Mucosa of stomach (tissue), 1 donor: ENCODE data around the gene EXOC5.
"Not testable (repeated sequence)": the region's sequence is repeated elsewhere in the genome, so short reads cannot be mapped to it uniquely, and the experiment has no call there.

Experiments
- H3K27me3 ChIP-seq: one replicate; pipeline ENCODE4 v1.7.0; 2013; ENCODE audit warnings: mild to moderate bottlenecking, low read length; ENCODE audit not compliant: control insufficient read depth, insufficient read depth
- H3K36me3 ChIP-seq: one replicate; pipeline ENCODE4 v1.7.0; 2013; ENCODE audit warnings: low read length; ENCODE audit not compliant: control insufficient read depth, insufficient read depth
- H3K4me1 ChIP-seq: one replicate; pipeline ENCODE4 v1.7.0; 2013; ENCODE audit warnings: mild to moderate bottlenecking, low read length; ENCODE audit not compliant: control insufficient read depth, insufficient read depth
- H3K4me3 ChIP-seq: one replicate; pipeline ENCODE4 v1.7.0; 2013; ENCODE audit warnings: low read length
- H3K9ac ChIP-seq: one replicate; pipeline ENCODE4 v1.7.0; 2013; ENCODE audit warnings: mild to moderate bottlenecking, low read length, moderate library complexity
- H3K9me3 ChIP-seq: one replicate; pipeline ENCODE4 v1.7.0; 2013; ENCODE audit warnings: mild to moderate bottlenecking, low read length, moderate library complexity; ENCODE audit not compliant: control insufficient read depth
- donor health status: Pancreatic carcinoma.

EXOC5 gene

GRCh38 chr14:57245941-57246340 is 22.8 kb downstream of the EXOC5 start:
- Histone ChIP-seq H3K9ac (no peak overlapping the region), H3K27me3 (no peaks in the 10 kb centered on the region), H3K4me3 (no peak overlapping the region), H3K4me1 (no peaks in the 10 kb centered on the region), H3K9me3 (no peaks in the 10 kb centered on the region), H3K36me3 (no peaks in the 10 kb centered on the region)

GRCh38 chr14:57244106-57244505 is 24.6 kb downstream of the EXOC5 start:
- Histone ChIP-seq H3K27me3 (no peaks in the 10 kb centered on the region), H3K4me3 (no peak overlapping the region), H3K9me3 (no peaks in the 10 kb centered on the region), H3K4me1 (no peaks in the 10 kb centered on the region), H3K36me3 (no peaks in the 10 kb centered on the region), H3K9ac (no peak overlapping the region)

- Histone ChIP-seq H3K9me3 (no peaks in the 10 kb centered on the region), H3K9ac (no peak overlapping the region), H3K4me1 (no peaks in the 10 kb centered on the region), H3K36me3 (no peaks in the 10 kb centered on the region), H3K4me3 (no peak overlapping the region), H3K27me3 (no peaks in the 10 kb centered on the region)
Observed at GRCh38 chr14:57243320-57243719, 25.4 kb downstream of the EXOC5 start.

- not testable (repeated sequence) for H3K9ac ChIP-seq, H3K9me3 ChIP-seq, H3K36me3 ChIP-seq, H3K4me1 ChIP-seq, H3K4me3 ChIP-seq, H3K27me3 ChIP-seq
Observed at GRCh38 chr14:57240115-57240514, 28.6 kb downstream of the EXOC5 start.

GRCh38 chr14:57232006-57232405 is 36.7 kb downstream of the EXOC5 start:
- no peaks in the 10 kb centered on the region for H3K9me3 ChIP-seq
- H3K4me1 ChIP-seq: no peaks in the 10 kb centered on the region
- H3K36me3 ChIP-seq: no peaks in the 10 kb centered on the region

GRCh38 chr14:57228320-57228719 is 40.4 kb downstream of the EXOC5 start:
- not testable (repeated sequence) for H3K27me3 ChIP-seq, H3K9me3 ChIP-seq, H3K4me3 ChIP-seq, H3K9ac ChIP-seq, H3K36me3 ChIP-seq, H3K4me1 ChIP-seq

More at GRCh38 chr14:57232006-57232405, 36.7 kb downstream of the EXOC5 start:
- H3K9ac ChIP-seq: no peak overlapping the region
- H3K4me3 ChIP-seq: no peak overlapping the region
- H3K27me3 ChIP-seq: no peaks in the 10 kb centered on the region

- no peaks in the 10 kb centered on the region for H3K4me1 ChIP-seq
- H3K4me3 ChIP-seq: no peak overlapping the region
- no peaks in the 10 kb centered on the region for H3K27me3 ChIP-seq
- no peaks in the 10 kb centered on the region for H3K9me3 ChIP-seq
- H3K9ac ChIP-seq: no peak overlapping the region
- H3K36me3 ChIP-seq: no peaks in the 10 kb centered on the region
Observed at GRCh38 chr14:57227083-57227482, 41.6 kb downstream of the EXOC5 start.

GRCh38 chr14:57221931-57222330 is 46.8 kb downstream of the EXOC5 start:
- H3K4me1 ChIP-seq: no peaks in the 10 kb centered on the region
- no peaks in the 10 kb centered on the region for H3K36me3 ChIP-seq
- H3K9me3 ChIP-seq: no peaks in the 10 kb centered on the region
- H3K4me3 ChIP-seq: no peak overlapping the region
- no peaks in the 10 kb centered on the region for H3K27me3 ChIP-seq
- no peak overlapping the region for H3K9ac ChIP-seq

- no peak overlapping the region for H3K9ac ChIP-seq
- no peaks in the 10 kb centered on the region for H3K9me3 ChIP-seq
- H3K27me3 ChIP-seq: no peaks in the 10 kb centered on the region
- no peaks in the 10 kb centered on the region for H3K36me3 ChIP-seq
- no peak overlapping the region for H3K4me3 ChIP-seq
- no peaks in the 10 kb centered on the region for H3K4me1 ChIP-seq
Observed at GRCh38 chr14:57212919-57213318, 55.8 kb downstream of the EXOC5 start.

GRCh38 chr14:57209561-57209960 is 59.1 kb downstream of the EXOC5 start:
- Histone ChIP-seq H3K9me3 (no peaks in the 10 kb centered on the region), H3K4me1 (no peaks in the 10 kb centered on the region), H3K27me3 (no peaks in the 10 kb centered on the region), H3K4me3 (no peak overlapping the region), H3K36me3 (no peaks in the 10 kb centered on the region), H3K9ac (no peak overlapping the region)

- no peaks in the 10 kb centered on the region for H3K9me3 ChIP-seq
- H3K9ac ChIP-seq: no peak overlapping the region
- H3K36me3 ChIP-seq: no peaks in the 10 kb centered on the region
- no peaks in the 10 kb centered on the region for H3K4me1 ChIP-seq
- no peaks in the 10 kb centered on the region for H3K27me3 ChIP-seq
- no peak overlapping the region for H3K4me3 ChIP-seq
Observed at GRCh38 chr14:57205938-57206337, 62.8 kb downstream of the EXOC5 start.

GRCh38 chr14:57202672-57203071 is 66.0 kb downstream of the EXOC5 start:
- not testable (repeated sequence) for H3K4me1 ChIP-seq, H3K9me3 ChIP-seq, H3K36me3 ChIP-seq, H3K27me3 ChIP-seq, H3K9ac ChIP-seq, H3K4me3 ChIP-seq

GRCh38 chr14:57199921-57200320 is 68.8 kb downstream of the EXOC5 start:
- Histone ChIP-seq H3K36me3 (no peaks in the 10 kb centered on the region), H3K4me1 (no peaks in the 10 kb centered on the region), H3K4me3 (no peak overlapping the region), H3K27me3 (no peaks in the 10 kb centered on the region), H3K9me3 (no peaks in the 10 kb centered on the region), H3K9ac (no peak overlapping the region)
